Adrenal gland (tissue), 12 donors: ENCODE results near the gene CGNL1. TPM values are rescaled to one million over a fixed set of nuclear protein-coding genes. Genes with fewer than 3 reads are reported as not detected.

Experiments
- DNase-seq, 7 donors: peaks; one replicate each; pipeline ENCODE4 v3.0.0-alpha.2; 2019 to 2020
- H3K27ac ChIP-seq, 5 donors: fragments of 200-600 bp; sonication (generic) in 4 of 5; 1 replicate in 3 of 5; 2 replicates in 2 of 5; pipeline versions ENCODE4 v1.5.1 to v1.8.0; 2016 to 2020; ENCODE audit warnings: mild to moderate bottlenecking in 1 of 5
- H3K27me3 ChIP-seq: fragments of 200-600 bp; 2 replicates; pipeline ENCODE4 v1.8.0; 2021
- H3K36me3 ChIP-seq, 2 donors: fragments of 200-600 bp; replicated peaks in 1 of 2; 1 replicate in 1 of 2; 2 replicates in 1 of 2; pipeline versions ENCODE4 v1.5.1 to v1.8.0; 2018 to 2022
- H3K4me1 ChIP-seq, 2 donors: fragments of 200-600 bp; replicated peaks in 1 of 2; 1 replicate in 1 of 2; 2 replicates in 1 of 2; pipeline versions ENCODE4 v1.5.1 to v1.8.0; 2018 to 2021
- H3K4me3 ChIP-seq, 4 donors: fragments of 200-600 bp; sonication (generic) in 3 of 4; one replicate each; pipeline ENCODE4 v1.5.1; 2016 to 2018
- H3K9me3 ChIP-seq, 3 donors: fragments of 200-600 bp; sonication (generic) in 1 of 3; replicated peaks in 1 of 3; 1 replicate in 2 of 3; 2 replicates in 1 of 3; pipeline versions ENCODE4 v1.5.1 to v1.8.0; 2016 to 2021
- CTCF ChIP-seq, 6 experiments: fragments of 450-650 bp in 4 of 6; fragments of 200-600 bp in 2 of 6; sonication (generic) in 1 of 6; IDR thresholded peaks; 1 replicate in 5 of 6; 2 replicates in 1 of 6; pipeline versions ENCODE4 v1.5.1 to v1.8.0; 2016 to 2021; ENCODE audit warnings: antibody characterized with exemption in 6 of 6, mild to moderate bottlenecking in 2 of 6, moderate library complexity in 1 of 6
- POLR2A ChIP-seq, 2 donors: fragments of 450-650 bp; IDR thresholded peaks; one replicate each; pipeline ENCODE4 v1.6.1; 2017; ENCODE audit warnings: antibody characterized with exemption in 2 of 2, mild to moderate bottlenecking in 2 of 2, moderate library complexity in 1 of 2
- WGBS, 4 donors: extraction: QIAGEN DNeasy Blood & Tissue Kit in 2 of 4; methylation state at CpG; one replicate each; pipeline versions ENCODE4 v1.1.5 to v1.1.7; 2013 to 2017; 5-methylcytosine and 5-hydroxymethylcytosine counted together
- intact Hi-C, 2 donors: fragments of 100-400 bp; cut with DNase I; formaldehyde crosslinking; loops; one replicate each; pipeline versions ENCODE4 v1.14.1 to v1.15.0; 2022 to 2023
- polyA plus RNA-seq, 3 donors: library from polyadenylated mRNA; stranded (reverse); fragments of 200-250 nt in 2 of 3; fragments of 350-450 nt in 1 of 3; fragmentation: Illumina TruSeq in 1 of 3; extraction: RNeasy Lipid Tissue Mini Kit (QIAGEN cat#74804) in 1 of 3; gene quantifications; one replicate each; pipeline ENCODE4 v1.2.3, GENCODE V29; 2013 to 2014
- total RNA-seq, 9 donors: library from RNA; depleted of rRNA in 4 of 9; stranded (reverse); fragments of >200 nt in 4 of 9; fragments of 120-200 nt in 1 of 9; fragmentation: NEBNext Ultra II Directional in 1 of 9; extraction: Animal tissue kit (Norgen Biotek cat#: 25700) in 1 of 9; gene quantifications; one replicate each; pipeline versions ENCODE4 v1.1.0 to v1.2.4, GENCODE V29; 2013 to 2023
- donor health status: healthy with polysubstance abuse.
- donor health status: Bipolar disorder and iron deficiency.
- donor health status: DM: yes; HTN: yes; CAD: no.
- donor health status: DM: no; HTN: no; CAD: no.
- donor health status: DM: no; HTN: no; CAD: no.
- donor health status: DM: yes; HTN: yes; CAD: no.

The CGNL1 gene
- total and polyA plus RNA-seq, 12 donors, result 5.2 to 49.5 (median 22.0) TPM

GRCh38 chr15:57387564-57388076, 11.3 kb downstream of the CGNL1 start:
- TF ChIP-seq CTCF (IDR thresholded peaks at IDR 0.05), result no peak
- TF ChIP-seq POLR2A (IDR thresholded peaks at IDR 0.05), result no peak
- intact Hi-C loops, result no loop called here
- WGBS, 4 donors, result 62 to 79% (median 76%) methylated on average over 3 of the region's 3 CpGs
- DNase-seq, result no peak
- no peaks in the 10 kb centered on the region for H3K9me3 ChIP-seq
- no peaks in the 10 kb centered on the region for H3K36me3 ChIP-seq
- H3K4me1 ChIP-seq, result peaks cover 26 to 43% of the 10 kb centered on the region in 2 donors
- H3K27me3 ChIP-seq, result no peaks in the 10 kb centered on the region
- no peak overlapping the region for H3K4me3 ChIP-seq
- peak overlapping the region in 1 of 5 donors; percentile 63 for H3K27ac ChIP-seq

GRCh38 chr15:57388464-57388863, 12.2 kb downstream of the CGNL1 start:
- H3K27ac ChIP-seq, result peak overlapping the region in 1 of 5 donors; percentile 63
- no peaks in the 10 kb centered on the region for H3K27me3 ChIP-seq
- intact Hi-C loops, result no loop called here
- no peaks in the 10 kb centered on the region for H3K9me3 ChIP-seq
- H3K4me1 ChIP-seq, result peaks cover 20 to 35% of the 10 kb centered on the region in 2 donors
- WGBS, 4 donors, result 57 to 80% (median 64%) methylated on average over 6 of the region's 6 CpGs
- DNase-seq, result peak in 2 of 7 donors; percentile 48
- no peaks in the 10 kb centered on the region for H3K36me3 ChIP-seq
- no peak overlapping the region for H3K4me3 ChIP-seq
- TF ChIP-seq CTCF (IDR thresholded peaks at IDR 0.05) (no peak), POLR2A (IDR thresholded peaks at IDR 0.05) (peak in 1 of 2 donors; percentile 10)

GRCh38 chr15:57389991-57390390, 13.7 kb downstream of the CGNL1 start:
- Histone ChIP-seq H3K36me3 (no peaks in the 10 kb centered on the region), H3K4me3 (no peak overlapping the region), H3K27me3 (no peaks in the 10 kb centered on the region), H3K27ac (no peak overlapping the region), H3K4me1 (peaks cover 8 to 23% of the 10 kb centered on the region in 2 donors), H3K9me3 (no peaks in the 10 kb centered on the region)
- DNase-seq, result no peak
- intact Hi-C loops, result no loop called here
- no peak for TF ChIP-seq CTCF (IDR thresholded peaks at IDR 0.05)
- no peak for TF ChIP-seq POLR2A (IDR thresholded peaks at IDR 0.05)
- 73 to 97% (median 91%) methylated on average over 4 of the region's 4 CpGs for WGBS, 4 donors

GRCh38 chr15:57390583-57390982, 14.3 kb downstream of the CGNL1 start:
- Histone ChIP-seq H3K9me3 (no peaks in the 10 kb centered on the region), H3K27ac (no peak overlapping the region), H3K27me3 (no peaks in the 10 kb centered on the region), H3K4me1 (peaks cover 8 to 21% of the 10 kb centered on the region in 2 donors), H3K36me3 (no peaks in the 10 kb centered on the region), H3K4me3 (no peak overlapping the region)
- intact Hi-C loops, result no loop called here
- WGBS, 4 donors, result 77 to 90% (median 88%) methylated on average over 8 of the region's 8 CpGs
- DNase-seq, result no peak
- TF ChIP-seq POLR2A (IDR thresholded peaks at IDR 0.05) (no peak), CTCF (IDR thresholded peaks at IDR 0.05) (no peak)
